BE2C (cell line): ENCODE measurements around the gene CRIM1.

ENCODE experiments used
- DNase-seq: peaks from one replicate; pipeline ENCODE4 v3.0.0-alpha.2; 2020
- H3K27me3 ChIP-seq: fragments of 250-450 bp; sonication (Bioruptor Pico); 2 replicates; pipeline ENCODE4 v1.5.1; 2020; ENCODE audit warnings: mild to moderate bottlenecking
- H3K36me3 ChIP-seq: fragments of 250-450 bp; sonication (Bioruptor Pico); 2 replicates; pipeline ENCODE4 v1.5.1; 2020; ENCODE audit warnings: mild to moderate bottlenecking
- H3K4me1 ChIP-seq: fragments of 250-450 bp; sonication (Bioruptor Pico); 2 replicates; pipeline ENCODE4 v1.5.1; 2020
- H3K4me3 ChIP-seq: 2 replicates; pipeline ENCODE4 v1.5.1; 2011; ENCODE audit warnings: low read depth, low read length
- H3K9me3 ChIP-seq: fragments of 250-450 bp; sonication (Bioruptor Pico); 2 replicates; pipeline ENCODE4 v1.5.1; 2020
- TF ChIP-seq, protein P1 (sequence below): IDR thresholded peaks from 2 replicates; pipeline ENCODE4 v1.5.1; 2012; ENCODE audit warnings: mild to moderate bottlenecking, low read depth, low read length

Gene CRIM1

GRCh38 chr2:36371928-36372391, 16.4 kb downstream of the CRIM1 start:
- Histone ChIP-seq H3K4me3 (no peak overlapping the region), H3K4me1 (no peaks in the 10 kb centered on the region), H3K9me3 (no peaks in the 10 kb centered on the region), H3K27me3 (peaks cover 22% of the 10 kb centered on the region), H3K36me3 (no peaks in the 10 kb centered on the region)
- TF ChIP-seq, protein P1, sequence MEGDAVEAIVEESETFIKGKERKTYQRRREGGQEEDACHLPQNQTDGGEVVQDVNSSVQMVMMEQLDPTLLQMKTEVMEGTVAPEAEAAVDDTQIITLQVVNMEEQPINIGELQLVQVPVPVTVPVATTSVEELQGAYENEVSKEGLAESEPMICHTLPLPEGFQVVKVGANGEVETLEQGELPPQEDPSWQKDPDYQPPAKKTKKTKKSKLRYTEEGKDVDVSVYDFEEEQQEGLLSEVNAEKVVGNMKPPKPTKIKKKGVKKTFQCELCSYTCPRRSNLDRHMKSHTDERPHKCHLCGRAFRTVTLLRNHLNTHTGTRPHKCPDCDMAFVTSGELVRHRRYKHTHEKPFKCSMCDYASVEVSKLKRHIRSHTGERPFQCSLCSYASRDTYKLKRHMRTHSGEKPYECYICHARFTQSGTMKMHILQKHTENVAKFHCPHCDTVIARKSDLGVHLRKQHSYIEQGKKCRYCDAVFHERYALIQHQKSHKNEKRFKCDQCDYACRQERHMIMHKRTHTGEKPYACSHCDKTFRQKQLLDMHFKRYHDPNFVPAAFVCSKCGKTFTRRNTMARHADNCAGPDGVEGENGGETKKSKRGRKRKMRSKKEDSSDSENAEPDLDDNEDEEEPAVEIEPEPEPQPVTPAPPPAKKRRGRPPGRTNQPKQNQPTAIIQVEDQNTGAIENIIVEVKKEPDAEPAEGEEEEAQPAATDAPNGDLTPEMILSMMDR = no peak
- no peak for DNase-seq

DNA sequence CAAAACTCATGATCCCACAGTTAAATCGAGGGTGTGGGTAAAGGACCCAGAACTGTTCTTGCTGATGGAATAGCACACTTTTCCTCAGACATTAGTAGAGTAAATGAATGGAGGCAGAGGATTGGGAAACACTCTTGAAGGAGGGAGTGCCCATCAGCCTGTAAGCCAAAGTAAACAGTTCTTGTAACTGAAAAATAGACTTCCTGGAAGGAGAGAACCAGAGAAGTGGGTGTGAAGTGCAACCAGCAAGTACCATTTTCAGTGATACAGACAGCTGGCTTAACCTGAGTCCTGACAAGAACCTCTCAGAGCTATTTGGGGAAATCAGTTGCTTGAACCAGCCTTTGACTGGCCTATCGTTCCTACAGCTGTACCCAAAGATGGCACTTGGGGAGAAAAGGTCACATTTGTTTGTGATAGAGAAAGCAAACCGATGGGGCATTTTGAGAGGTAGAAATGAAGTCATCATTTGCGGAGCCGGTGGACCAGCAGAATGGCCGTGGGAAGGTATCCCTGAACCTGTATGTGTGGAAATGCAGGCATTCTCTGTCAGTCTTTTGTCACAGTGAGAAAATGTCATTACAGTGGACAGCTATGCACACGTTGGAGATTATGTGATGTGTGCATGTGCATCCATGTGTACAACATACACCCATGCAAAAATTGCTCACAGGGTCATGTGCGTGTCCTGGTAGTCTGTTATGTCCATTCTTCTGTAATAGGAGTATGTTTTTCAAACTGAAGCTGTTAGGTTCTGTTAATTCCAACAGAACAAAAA, 17.8 kb downstream of the CRIM1 start:
- Histone ChIP-seq H3K27me3 (peaks cover 10% of the 10 kb centered on the region), H3K36me3 (no peaks in the 10 kb centered on the region), H3K4me1 (no peaks in the 10 kb centered on the region), H3K9me3 (no peaks in the 10 kb centered on the region), H3K4me3 (no peak overlapping the region)
- TF ChIP-seq, protein P1 = no peak
- no peak for DNase-seq

- no peak for DNase-seq
- H3K27me3 ChIP-seq = peaks cover 8% of the 10 kb centered on the region
- H3K4me3 ChIP-seq = no peak overlapping the region
- no peaks in the 10 kb centered on the region for H3K9me3 ChIP-seq
- no peaks in the 10 kb centered on the region for H3K4me1 ChIP-seq
- TF ChIP-seq, protein P1 = no peak
- H3K36me3 ChIP-seq = no peaks in the 10 kb centered on the region
Observed at GRCh38 chr2:36374585-36374984, 19.0 kb downstream of the CRIM1 start.

DNA sequence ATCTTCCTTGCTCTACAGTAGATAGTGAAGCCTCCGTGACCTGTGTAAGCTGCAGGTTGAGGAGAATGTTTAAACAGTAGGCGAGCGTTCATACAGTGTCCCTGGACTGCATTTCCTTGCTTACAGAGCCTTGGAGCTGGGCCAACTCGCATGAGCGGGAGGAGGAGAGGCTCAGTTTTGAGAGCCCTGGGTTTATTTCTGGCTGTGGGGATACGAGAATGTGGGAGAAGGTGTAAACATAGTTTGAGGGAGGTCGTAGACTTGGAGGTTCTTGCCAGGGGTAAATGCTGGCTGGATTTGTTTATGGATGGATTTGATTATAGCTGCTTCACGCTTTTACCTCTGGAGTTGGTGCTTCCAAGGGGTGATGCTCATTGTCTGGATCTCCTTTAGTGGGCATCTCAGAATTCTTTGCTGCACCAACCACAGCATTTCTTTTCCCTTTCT, 20.8 kb downstream of the CRIM1 start:
- peak; percentile 24 for DNase-seq
- no peaks in the 10 kb centered on the region for H3K4me1 ChIP-seq
- peaks cover 8% of the 10 kb centered on the region for H3K27me3 ChIP-seq
- TF ChIP-seq, protein P1 = no peak
- no peak overlapping the region for H3K4me3 ChIP-seq
- H3K36me3 ChIP-seq = no peaks in the 10 kb centered on the region
- H3K9me3 ChIP-seq = no peaks in the 10 kb centered on the region

DNA sequence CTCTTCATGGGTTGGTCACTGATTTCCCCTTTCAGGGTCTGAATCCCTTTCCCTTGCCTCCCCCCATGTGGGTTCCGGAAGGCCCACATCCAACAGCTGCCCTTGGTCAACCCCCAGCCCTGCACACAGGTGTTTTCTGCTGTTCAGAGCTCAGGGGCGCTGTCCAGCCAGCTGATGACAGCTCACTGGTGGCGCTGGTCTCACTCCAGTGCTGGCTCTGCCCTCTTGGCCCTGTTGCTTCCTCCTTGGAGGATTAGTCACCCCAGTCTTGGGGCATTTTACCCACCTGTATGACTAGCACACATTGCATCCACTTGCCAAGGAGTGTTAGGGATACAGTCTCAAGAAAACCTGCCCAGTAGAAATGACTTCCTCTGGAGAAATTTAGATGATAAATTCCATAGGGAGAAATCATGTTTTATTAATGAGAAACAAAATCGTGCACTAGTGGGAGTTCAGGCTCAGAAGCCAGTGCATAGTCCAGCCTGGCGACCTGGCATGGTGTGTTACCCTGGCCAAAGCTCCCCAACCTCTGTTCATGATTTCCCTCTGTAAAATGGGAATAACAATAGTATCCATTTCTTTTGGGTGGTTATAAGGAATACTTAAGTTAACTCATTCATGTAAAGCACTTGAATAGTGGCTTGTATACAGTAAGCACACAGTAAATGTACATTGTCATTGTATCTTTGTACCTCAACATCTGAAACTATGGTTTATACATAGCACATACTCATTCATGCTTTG, 21.6 kb downstream of the CRIM1 start:
- no peaks in the 10 kb centered on the region for H3K4me1 ChIP-seq
- H3K9me3 ChIP-seq = no peaks in the 10 kb centered on the region
- TF ChIP-seq, protein P1 = no peak
- H3K4me3 ChIP-seq = no peak overlapping the region
- DNase-seq = no peak
- H3K27me3 ChIP-seq = peaks cover 8% of the 10 kb centered on the region
- H3K36me3 ChIP-seq = no peaks in the 10 kb centered on the region
